ENCODE measurements around the gene TMC8. TPM values are rescaled to one million over a fixed set of nuclear protein-coding genes. Genes with fewer than 3 reads are reported as not detected.
A peak's percentile ranks its signal among the peaks of the same experiment; 100 is the strongest.

The TMC8 gene
- total and polyA plus RNA-seq, 2 donors (not counting 1 experiment from before 2014, with no cell fraction given) = 0.02 TPM; not detected in 1

DNA sequence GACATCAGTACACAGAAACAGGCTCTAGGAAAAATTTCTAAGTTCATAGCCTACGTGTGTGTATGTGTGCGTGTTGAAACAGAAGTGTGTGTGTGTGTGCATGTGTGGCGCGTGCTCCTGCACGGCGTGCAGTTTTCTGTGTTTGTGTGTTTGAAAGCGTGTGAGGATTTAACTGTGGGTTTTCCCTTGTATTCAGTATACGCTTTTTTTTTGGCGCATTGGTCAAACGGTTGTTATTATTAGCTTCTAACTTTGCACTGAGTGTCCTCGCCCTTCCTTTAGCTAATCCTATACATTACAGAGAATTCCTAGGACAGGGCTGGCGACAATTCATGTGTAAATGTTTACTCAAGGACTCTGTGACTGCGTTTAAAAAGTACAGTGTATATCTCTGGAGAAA, 25.0 kb upstream of the TMC8 start:
- Histone ChIP-seq H3K9ac (ENCODE audit: insufficient read depth, low read length) (no peak overlapping the region), H4K20me1 (ENCODE audit: control insufficient read depth, extremely low read depth, insufficient read depth, low read length) (no peaks in the 10 kb centered on the region), H3K4me3 (replicated peaks in 1 of 4; ENCODE audit: control extremely low read depth in 1 of 4, insufficient read depth in 1 of 4, low read depth in 3 of 4, low read length in 4 of 4) (no peak overlapping the region), H2AFZ (ENCODE audit: low read length) (no peak overlapping the region), H3K9me3 (ENCODE audit: control insufficient read depth, insufficient read depth, low read depth, low read length) (no peaks in the 10 kb centered on the region), H3K4me2 (ENCODE audit: extremely low read depth, insufficient read depth, low read length) (no peak overlapping the region), H3K36me3 (ENCODE audit: control insufficient read depth, insufficient read depth, low read length) (no peaks in the 10 kb centered on the region), H3K27me3 (ENCODE audit: control insufficient read depth, insufficient read depth, low read length) (no peaks in the 10 kb centered on the region), H3K27ac (ENCODE audit: insufficient read depth, low read length) (no peak overlapping the region), H3K79me2 (ENCODE audit: control insufficient read depth, insufficient read depth, low read length) (no peaks in the 10 kb centered on the region), H3K4me1 (ENCODE audit: control insufficient read depth, extremely low read depth, insufficient read depth, low read length) (no peaks in the 10 kb centered on the region)
- DNase-seq (ENCODE audit: low read depth in 2 of 2) = peak in 1 of 2 donors; percentile 32
- TF ChIP-seq CTCF (conservative IDR thresholded peaks at IDR 0.05 in 1 of 2, IDR thresholded peaks at IDR 0.05 in 1 of 2; ENCODE audit: low read depth in 1 of 2, low read length in 2 of 2) = no peak

GRCh38 chr17:78106211-78106610, 24.4 kb upstream of the TMC8 start:
- H3K79me2 ChIP-seq (ENCODE audit: control insufficient read depth, insufficient read depth, low read length) = no peaks in the 10 kb centered on the region
- DNase-seq (ENCODE audit: low read depth in 2 of 2) = no peak
- no peaks in the 10 kb centered on the region for H3K36me3 ChIP-seq (ENCODE audit: control insufficient read depth, insufficient read depth, low read length)
- no peaks in the 10 kb centered on the region for H4K20me1 ChIP-seq (ENCODE audit: control insufficient read depth, extremely low read depth, insufficient read depth, low read length)
- H3K9ac ChIP-seq (ENCODE audit: insufficient read depth, low read length) = no peak overlapping the region
- no peak overlapping the region for H3K4me2 ChIP-seq (ENCODE audit: extremely low read depth, insufficient read depth, low read length)
- H2AFZ ChIP-seq (ENCODE audit: low read length) = no peak overlapping the region
- H3K4me1 ChIP-seq (ENCODE audit: control insufficient read depth, extremely low read depth, insufficient read depth, low read length) = no peaks in the 10 kb centered on the region
- TF ChIP-seq CTCF (conservative IDR thresholded peaks at IDR 0.05 in 1 of 2, IDR thresholded peaks at IDR 0.05 in 1 of 2; ENCODE audit: low read depth in 1 of 2, low read length in 2 of 2) (no peak), EZH2 (IDR thresholded peaks at IDR 0.05; ENCODE audit: low read length, missing control alignments) (no peak)
- H3K27me3 ChIP-seq (ENCODE audit: control insufficient read depth, insufficient read depth, low read length) = no peaks in the 10 kb centered on the region
- H3K27ac ChIP-seq (ENCODE audit: insufficient read depth, low read length) = no peak overlapping the region
- no peak overlapping the region for H3K4me3 ChIP-seq (replicated peaks in 1 of 4; ENCODE audit: control extremely low read depth in 1 of 4, insufficient read depth in 1 of 4, low read depth in 3 of 4, low read length in 4 of 4)
- H3K9me3 ChIP-seq (ENCODE audit: control insufficient read depth, insufficient read depth, low read depth, low read length) = no peaks in the 10 kb centered on the region

GRCh38 chr17:78107457-78107856, 23.1 kb upstream of the TMC8 start:
- Histone ChIP-seq H3K4me3 (replicated peaks in 1 of 4; ENCODE audit: control extremely low read depth in 1 of 4, insufficient read depth in 1 of 4, low read depth in 3 of 4, low read length in 4 of 4) (peak overlapping the region in 1 of 4 experiments; percentile 20), H2AFZ (ENCODE audit: low read length) (no peak overlapping the region), H3K4me2 (ENCODE audit: extremely low read depth, insufficient read depth, low read length) (peak overlapping the region; percentile 9), H4K20me1 (ENCODE audit: control insufficient read depth, extremely low read depth, insufficient read depth, low read length) (no peaks in the 10 kb centered on the region), H3K36me3 (ENCODE audit: control insufficient read depth, insufficient read depth, low read length) (no peaks in the 10 kb centered on the region), H3K27ac (ENCODE audit: insufficient read depth, low read length) (no peak overlapping the region), H3K79me2 (ENCODE audit: control insufficient read depth, insufficient read depth, low read length) (no peaks in the 10 kb centered on the region), H3K27me3 (ENCODE audit: control insufficient read depth, insufficient read depth, low read length) (no peaks in the 10 kb centered on the region), H3K9ac (ENCODE audit: insufficient read depth, low read length) (no peak overlapping the region), H3K4me1 (ENCODE audit: control insufficient read depth, extremely low read depth, insufficient read depth, low read length) (no peaks in the 10 kb centered on the region), H3K9me3 (ENCODE audit: control insufficient read depth, insufficient read depth, low read depth, low read length) (no peaks in the 10 kb centered on the region)
- DNase-seq (ENCODE audit: low read depth in 2 of 2) = peak; percentile 28 to 45
- TF ChIP-seq EZH2 (IDR thresholded peaks at IDR 0.05; ENCODE audit: low read length, missing control alignments) (no peak), CTCF (conservative IDR thresholded peaks at IDR 0.05 in 1 of 2, IDR thresholded peaks at IDR 0.05 in 1 of 2; ENCODE audit: low read depth in 1 of 2, low read length in 2 of 2) (no peak)

Data from fibroblast of lung (primary cell).